Hypothalamus (tissue), 51 donors: ENCODE measurements around the gene CNOT8.

Source experiments
- DNase-seq, 51 donors: peaks; one replicate each; lab custom pipeline; 2025; lab: John Stamatoyannopoulos, UW

CNOT8 gene

GRCh38 chr5:154863291-154864080, 5.1 kb downstream of the CNOT8 start:
- no peak for DNase-seq

GRCh38 chr5:154865466-154866184, 7.2 kb downstream of the CNOT8 start:
- DNase-seq: no peak

- no peak for DNase-seq
These were observed 8.4 kb downstream of the CNOT8 start for GRCh38 chr5:154866841-154867240.

GRCh38 chr5:154868702-154869101, 10.3 kb downstream of the CNOT8 start:
- no peak for DNase-seq

GRCh38 chr5:154871734-154872133, 13.3 kb downstream of the CNOT8 start:
- no peak for DNase-seq

- DNase-seq: no peak
These were observed 15.4 kb downstream of the CNOT8 start for GRCh38 chr5:154873791-154874331.

- DNase-seq: no peak
These were observed 20.4 kb downstream of the CNOT8 start for GRCh38 chr5:154878642-154879335.

GRCh38 chr5:154881986-154882385, 23.6 kb downstream of the CNOT8 start:
- DNase-seq: no peak

- no peak for DNase-seq
These were observed 26.0 kb downstream of the CNOT8 start for GRCh38 chr5:154884424-154884823.

- no peak for DNase-seq
These were observed 27.0 kb downstream of the CNOT8 start for GRCh38 chr5:154885439-154885838.

GRCh38 chr5:154892369-154892771, 33.9 kb downstream of the CNOT8 start:
- peak in 2 of 51 donors; percentile 3 to 43 for DNase-seq

- DNase-seq: no peak
These were observed 35.0 kb downstream of the CNOT8 start for GRCh38 chr5:154893381-154893780.

- DNase-seq: no peak
These were observed 37.5 kb downstream of the CNOT8 start for GRCh38 chr5:154895606-154896561.

GRCh38 chr5:154896562-154897165, 38.2 kb downstream of the CNOT8 start:
- DNase-seq: no peak

- peak in 5 of 51 donors; percentile 1 to 42 (median 6) for DNase-seq
These were observed 39.8 kb downstream of the CNOT8 start for GRCh38 chr5:154898210-154898609.

- no peak for DNase-seq
These were observed 40.9 kb downstream of the CNOT8 start for GRCh38 chr5:154899151-154899816.

- DNase-seq: no peak
These were observed 41.6 kb downstream of the CNOT8 start for GRCh38 chr5:154900066-154900465.

- DNase-seq: no peak
These were observed 42.8 kb downstream of the CNOT8 start for GRCh38 chr5:154901276-154901675.

GRCh38 chr5:154901913-154902312, 43.5 kb downstream of the CNOT8 start:
- DNase-seq: no peak
